HG02943 (cell line): Measurements from ENCODE around the gene C1QTNF6.

Experiments used
- ATAC-seq: cut with Tn5 transposase; IDR thresholded peaks from one replicate; pipeline ENCODE4 v1.9.1; 2021; ENCODE audit warnings: mild to moderate bottlenecking, low read depth, moderate library complexity; ENCODE audit not compliant: unreplicated experiment

Gene C1QTNF6

DNA sequence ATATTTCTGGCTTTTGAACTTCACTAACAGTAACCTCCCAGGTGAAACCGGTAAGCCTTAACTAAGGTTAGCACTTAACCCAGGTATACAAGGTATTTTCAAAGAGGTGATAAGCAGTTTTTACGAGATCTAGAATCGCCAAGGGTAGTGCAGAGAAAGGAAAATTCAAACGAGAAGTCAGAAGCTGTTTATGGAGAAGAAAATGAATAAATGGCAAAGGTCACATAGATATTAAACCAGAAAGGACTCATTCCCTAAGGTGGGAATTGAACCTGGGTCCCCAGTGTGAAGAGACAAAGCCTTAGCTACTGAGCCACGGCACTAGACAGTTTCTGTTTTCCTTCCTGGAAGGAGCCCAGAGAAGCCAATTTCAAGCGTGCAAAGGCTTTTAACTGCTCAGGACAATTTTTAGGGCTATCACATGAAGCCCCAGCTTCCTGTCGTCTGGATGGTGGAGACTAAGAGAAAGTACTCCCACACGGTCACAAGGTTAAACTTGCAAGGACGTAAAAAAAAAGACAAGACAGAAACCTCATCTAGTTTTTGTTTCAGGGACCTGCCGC lies 5.7 kb upstream of the C1QTNF6 start:
- no peak for ATAC-seq

DNA sequence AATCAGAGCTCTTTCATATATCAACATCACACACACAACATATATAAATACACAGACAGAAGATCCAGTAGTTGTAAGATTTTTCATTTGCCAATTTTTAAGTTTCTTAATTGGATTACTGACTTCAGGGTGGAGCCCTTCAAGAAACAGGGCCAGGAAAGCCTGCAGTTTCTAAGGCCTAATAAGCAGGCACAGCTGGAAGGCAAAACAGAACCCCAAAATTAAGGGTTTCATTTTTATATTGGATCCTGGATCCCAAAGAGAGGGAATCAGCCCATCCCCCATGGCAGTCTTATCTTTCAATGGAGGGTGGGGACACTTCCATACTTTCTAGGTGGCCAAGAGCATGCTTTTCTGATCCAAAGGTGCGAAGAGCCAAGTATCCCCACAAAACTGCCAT lies 4.7 kb upstream of the C1QTNF6 start:
- no peak for ATAC-seq

DNA sequence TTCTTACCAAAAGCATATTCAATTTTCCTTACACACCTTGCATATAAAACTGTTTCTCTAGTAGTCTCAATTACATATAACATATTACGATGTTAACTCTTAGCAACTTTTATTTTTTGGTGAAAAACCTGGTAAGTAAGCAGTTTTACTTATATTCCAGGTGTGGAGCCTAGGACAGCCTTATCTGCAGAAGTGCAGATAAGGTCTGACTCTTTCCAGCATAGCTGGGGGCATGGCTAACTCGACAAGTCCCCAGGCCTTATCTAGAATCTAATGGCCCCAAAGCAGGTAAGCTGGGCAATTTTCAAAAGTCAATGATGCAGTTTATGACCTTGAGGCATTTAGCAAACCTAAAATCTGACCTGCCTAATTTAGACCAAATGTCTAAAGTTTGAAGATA lies 4.2 kb upstream of the C1QTNF6 start:
- ATAC-seq, result no peak

DNA sequence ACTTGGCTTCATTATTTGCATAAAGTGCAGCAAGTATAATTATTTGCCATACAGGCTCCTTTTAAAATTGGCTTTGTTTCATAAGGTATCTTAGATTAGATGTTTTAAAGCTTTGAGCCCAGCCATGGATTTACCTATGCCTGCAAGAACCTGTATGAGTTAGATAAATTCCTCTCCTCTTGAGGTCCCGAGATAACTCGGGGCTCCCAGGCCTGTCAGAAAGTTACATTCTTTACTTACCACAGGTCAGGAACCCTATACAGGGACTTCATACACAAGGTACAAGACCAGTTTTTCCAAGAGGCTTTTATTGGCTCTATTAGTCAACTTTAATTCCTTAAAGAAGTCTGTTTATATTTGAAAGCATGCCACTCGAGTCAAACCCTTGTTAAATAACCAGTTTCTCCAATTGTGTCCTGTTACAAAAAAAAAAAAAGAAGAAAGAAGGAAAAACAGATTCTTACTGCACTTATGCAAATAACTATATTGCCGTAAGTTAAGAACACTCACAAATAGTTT lies 2.3 kb upstream of the C1QTNF6 start:
- no peak for ATAC-seq

DNA sequence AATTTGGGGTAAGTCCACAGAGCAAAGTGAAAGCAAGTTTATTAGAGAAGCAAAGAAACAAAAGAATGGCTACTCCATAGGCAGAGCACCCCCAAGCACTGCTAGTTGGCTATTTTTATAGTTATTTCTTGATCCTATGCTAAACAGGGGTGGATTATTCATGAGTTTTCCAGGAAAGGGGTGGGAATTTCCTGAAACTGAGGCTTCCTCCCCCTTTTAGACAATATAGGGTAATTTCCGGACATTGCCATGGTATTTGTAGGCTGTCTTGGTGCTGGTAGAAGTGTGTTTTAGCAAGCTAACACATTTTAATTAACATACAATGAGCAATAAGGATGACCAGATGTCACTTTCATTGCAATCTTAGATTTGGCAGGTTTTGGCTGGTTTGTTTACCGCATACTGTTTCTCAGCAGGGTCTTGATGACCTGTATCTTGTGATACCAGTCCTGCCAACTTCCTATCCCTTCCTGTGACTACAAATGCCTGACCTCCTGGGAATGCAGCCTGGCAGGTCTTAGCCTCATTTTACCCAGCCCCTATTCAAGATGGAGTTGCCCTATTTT lies 937 bp upstream of the C1QTNF6 start:
- ATAC-seq, result no peak

DNA sequence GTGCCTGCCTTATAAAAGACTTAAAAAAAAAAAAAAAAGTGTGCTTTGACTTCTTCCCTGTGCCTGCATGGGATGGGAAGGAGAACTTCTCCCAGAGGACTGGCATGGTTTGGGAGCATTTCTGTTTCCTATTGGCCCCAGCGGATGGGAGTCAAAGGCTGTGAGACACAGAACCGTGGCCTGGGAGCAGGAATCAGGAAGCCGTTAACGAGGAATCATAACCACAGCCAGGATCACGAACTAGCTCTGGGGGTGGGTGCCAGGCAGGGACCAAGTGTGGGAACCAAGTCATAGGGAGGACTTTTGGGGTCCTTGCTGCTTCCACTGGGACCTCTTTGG lies 526 bp downstream of the C1QTNF6 start:
- ATAC-seq, result no peak

DNA sequence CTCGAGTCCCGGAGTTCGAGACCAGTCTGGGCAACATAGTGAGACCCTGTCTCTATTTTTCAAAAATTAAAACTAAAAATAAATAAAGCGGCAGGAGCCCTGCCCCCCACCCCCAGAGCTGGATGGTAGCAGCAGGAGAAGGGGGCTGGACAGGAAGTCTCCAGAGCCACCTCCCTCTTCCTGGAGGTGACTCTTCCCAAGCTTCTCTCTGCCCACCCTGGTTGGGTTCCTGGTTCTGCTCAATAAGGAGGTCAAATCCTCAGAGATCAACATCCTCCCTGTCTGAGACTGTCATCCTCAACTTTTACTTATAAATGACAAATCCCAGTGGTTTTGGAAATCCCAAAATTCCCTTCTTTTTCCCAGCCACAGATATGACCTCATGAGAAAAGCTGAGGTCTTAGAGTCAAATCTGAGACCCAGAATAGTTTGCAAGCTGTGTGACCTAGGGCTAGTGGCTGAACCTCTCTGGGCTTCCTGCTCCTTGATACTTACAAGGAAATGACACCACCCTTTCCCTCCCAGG lies 987 bp downstream of the C1QTNF6 start:
- ATAC-seq, result no peak

DNA sequence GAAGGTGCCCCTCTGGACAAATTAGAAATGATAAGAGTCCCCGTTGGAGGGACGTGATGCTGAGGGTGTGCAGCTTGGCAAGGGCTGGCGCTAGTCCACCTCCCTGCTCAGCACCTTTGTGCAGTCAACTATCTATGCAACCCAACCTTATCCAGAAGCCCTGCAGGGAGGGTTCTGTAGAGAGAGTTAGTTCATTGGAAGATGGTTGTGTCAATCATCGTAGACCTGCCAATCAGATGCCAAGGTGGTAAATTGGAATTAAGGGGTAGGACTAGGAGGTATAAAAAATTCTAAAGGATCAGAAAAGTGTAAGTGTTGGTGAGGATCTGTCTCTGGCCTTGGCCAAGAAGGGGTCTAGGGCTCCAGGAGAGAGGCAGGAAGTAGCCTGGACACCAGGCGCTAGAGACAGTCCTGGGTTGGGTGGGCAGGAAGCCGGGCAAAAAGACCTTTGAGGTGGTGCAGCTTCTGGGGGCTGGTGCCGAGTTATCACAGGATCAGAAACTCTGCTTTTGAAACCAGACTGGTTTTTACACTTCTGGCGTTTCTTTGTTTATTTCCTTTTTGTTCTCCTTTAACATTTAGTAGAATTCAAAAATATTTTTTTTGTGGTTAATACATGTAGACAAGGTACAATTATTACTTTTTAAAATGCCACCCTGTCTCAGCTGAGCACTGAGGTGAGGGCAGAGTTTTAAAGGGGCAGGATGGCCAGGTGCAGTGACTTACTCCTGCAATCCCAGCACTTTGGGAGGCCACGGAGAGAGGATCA lies 1.6 kb downstream of the C1QTNF6 start:
- no peak for ATAC-seq

DNA sequence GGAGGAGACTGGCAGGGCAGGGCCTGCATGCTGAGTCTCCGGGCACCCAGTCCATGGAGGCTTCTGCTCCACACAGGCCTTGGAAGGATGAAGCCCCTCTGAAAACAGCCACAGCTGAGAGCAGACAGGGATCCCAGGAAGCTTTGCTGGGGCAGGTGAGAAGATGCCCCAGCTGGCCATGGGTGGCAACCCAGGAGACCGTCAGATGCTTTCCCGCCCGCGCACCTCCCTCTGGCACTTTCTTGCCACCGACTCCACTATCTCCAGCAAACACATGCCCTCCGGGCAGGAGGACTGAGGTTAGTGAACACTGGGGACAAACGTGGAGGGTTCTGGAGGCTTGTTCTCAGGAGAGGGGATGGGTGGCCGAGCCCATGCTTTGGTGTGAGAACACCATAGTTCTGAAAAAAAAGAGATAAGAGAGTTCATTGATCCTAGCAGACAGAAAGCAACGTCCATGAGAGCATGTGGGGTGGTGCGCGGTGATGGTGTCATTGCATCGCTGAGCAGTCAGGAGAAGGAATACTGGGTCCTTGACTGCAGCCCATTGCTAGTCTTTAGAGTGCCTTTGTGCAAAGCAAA lies 2.3 kb downstream of the C1QTNF6 start:
- no peak for ATAC-seq

DNA sequence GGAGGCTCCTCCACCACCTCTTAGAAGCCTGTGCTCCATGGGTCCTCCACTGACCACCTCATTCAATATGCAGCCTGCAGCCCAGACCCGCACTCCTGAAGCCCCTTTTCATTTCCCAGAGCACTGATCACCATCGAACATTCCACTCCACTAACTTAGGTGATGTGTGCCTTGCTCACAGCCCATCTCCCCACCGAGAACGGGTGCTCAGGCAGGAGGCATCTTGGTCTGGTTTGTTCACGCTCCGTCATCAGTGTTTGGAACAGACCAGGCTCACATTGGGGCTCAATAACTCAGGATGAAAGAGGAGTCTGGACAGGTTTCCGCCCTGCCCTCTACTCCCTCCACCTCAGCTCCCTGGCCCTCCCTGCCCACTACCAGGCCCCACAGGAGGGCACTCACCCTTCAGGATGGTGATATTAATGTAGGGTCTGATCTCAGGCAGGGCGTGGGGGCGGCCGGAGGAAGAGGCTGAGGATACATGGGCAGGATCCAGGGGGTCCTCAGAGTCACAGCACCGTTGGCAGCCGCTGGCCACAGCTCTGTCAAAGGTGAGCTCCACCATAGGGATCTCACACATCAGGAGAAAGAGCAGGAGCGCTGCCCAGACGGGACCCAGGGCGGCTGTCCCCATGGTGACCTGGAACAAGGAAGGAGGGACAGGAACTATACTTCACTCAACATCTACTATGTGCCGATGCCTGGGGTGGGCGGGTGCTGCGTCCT lies 3.1 kb downstream of the C1QTNF6 start:
- ATAC-seq, result no peak

DNA sequence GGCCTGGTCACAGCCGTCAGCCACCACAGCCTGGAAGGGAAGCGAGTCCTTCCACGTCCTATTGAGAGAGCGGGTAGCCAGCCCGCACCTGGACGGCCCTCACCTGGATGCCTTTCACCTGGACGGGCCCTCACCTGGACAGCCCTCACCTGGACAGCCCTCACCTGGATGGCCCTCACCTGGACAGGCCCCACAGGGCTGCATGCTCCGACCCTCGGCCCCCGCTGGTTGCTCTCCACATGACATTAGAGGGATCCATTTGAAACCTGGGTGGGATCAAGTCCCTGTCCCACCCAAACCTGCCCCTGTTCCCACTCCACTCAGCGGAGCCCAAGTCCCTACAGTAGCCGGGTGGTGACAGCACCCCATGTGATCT lies 3.7 kb downstream of the C1QTNF6 start:
- no peak for ATAC-seq

DNA sequence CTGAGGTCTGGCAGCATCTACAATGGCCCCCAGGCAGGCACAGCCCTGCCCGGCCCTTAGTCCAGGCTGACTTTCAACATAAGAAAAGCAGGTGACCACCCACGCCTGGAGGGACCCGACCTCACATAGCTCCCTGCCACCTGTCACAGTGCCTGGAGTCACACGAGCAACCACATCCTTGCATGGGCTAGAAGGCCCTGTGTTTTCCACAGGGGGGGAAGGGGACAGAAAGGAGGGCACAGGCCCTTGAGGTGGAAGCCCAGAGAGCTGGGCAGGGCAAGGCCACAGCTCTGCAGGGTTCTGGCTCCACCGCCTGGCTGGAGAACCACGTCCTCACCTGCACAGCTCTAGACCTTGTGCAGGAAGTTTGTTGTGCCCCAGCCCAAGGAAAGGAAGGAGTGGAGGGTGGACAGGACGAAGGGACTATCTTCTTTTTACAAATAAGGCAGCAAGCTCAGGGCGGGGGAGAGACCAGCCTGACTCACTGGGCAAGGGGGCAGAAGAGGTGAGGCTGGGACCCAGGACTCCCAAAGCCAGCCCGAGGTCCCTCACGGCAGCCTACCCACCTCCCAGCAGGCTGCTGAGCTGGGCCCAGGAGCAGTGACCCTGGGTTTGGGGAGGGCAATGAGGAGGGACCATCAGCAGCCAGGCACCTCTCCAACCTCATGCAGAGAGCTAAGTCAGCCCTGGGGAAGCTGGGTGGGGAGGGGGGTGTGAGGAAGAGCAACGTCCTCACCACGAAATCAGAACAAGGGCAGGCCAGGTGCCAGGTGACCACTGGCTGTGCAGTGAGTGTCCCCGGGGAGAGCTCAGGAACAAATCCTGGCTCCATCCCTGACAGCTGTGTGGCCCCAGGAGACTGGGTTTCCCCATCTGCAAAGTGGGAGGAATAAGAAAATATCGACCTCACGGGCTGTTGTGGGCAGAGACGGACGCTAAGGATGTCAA lies 4.3 kb downstream of the C1QTNF6 start:
- ATAC-seq, result no peak

DNA sequence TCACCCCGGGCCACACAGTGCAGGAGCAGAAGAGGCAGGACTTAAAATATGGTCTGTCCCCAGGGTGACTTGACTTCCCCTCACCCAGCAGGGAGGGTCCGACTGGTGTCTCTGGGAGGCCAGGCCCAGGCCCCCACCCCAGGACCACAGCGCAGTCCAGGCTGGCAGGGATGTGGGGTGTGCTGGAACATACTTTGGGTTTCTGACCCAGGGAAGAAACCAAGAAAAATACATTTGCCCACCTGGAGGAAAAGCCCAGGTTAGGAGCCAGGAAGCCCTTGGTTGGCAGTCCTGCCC lies 5.2 kb downstream of the C1QTNF6 start:
- no peak for ATAC-seq

DNA sequence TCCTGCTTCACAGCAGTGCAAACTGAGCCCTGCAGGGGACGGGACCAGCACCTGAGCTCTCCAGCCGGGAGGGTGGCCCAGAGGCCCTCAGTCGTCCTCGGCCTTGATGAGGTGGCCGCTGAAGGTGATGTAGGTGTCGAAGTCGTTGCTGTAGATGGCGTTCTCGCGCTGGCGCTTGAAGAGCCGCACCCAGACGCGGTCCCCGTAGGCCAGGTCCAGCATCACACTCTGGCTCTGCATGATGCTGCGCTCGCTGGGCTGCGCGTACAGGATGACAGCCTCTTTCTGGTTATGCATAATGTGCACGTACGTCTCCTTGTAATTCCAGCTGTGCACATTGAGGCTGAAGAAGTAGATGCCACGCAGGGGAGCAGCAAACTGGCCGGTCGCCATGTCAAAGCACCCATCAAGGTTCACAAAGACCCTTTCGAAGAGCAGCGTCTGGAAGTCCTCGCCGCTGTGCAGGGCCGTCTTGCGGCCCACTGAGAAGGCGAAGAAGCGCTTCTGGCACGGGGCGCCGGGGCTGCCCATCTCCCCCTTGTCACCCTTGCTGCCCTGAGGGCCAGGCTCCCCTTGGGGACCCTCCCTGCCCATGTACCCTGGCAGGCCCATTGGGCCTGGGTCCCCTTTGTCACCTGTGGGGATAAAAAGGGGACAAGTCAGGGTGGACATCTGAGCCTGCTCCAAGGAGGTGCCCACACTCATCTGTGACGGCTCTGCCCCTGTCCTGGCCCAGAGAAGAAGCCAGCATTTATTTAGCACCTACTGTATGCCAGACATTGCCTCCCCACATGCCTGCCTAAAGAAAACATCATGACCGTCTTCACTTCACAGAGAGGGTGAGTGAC lies 5.7 kb downstream of the C1QTNF6 start:
- ATAC-seq, result no peak

DNA sequence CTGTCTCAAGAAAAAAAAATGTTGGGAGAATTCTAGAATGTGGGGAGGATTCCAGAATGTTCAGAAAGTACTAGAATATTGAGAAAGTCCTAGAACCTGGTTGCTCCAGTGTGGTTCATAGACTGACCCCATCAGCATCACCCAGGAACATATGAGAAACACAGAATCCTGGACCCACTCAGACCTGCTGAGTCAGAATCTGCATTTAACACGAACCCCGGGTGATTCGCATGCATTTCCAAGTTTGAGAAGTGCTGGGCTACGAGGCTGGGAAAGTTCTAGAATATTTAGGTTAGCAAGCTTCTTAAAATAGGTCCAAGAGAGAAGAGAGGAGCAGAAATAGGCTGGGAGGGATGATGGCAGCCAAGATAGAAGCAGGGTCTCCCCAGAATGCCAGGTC lies 6.4 kb downstream of the C1QTNF6 start:
- ATAC-seq, result no peak

DNA sequence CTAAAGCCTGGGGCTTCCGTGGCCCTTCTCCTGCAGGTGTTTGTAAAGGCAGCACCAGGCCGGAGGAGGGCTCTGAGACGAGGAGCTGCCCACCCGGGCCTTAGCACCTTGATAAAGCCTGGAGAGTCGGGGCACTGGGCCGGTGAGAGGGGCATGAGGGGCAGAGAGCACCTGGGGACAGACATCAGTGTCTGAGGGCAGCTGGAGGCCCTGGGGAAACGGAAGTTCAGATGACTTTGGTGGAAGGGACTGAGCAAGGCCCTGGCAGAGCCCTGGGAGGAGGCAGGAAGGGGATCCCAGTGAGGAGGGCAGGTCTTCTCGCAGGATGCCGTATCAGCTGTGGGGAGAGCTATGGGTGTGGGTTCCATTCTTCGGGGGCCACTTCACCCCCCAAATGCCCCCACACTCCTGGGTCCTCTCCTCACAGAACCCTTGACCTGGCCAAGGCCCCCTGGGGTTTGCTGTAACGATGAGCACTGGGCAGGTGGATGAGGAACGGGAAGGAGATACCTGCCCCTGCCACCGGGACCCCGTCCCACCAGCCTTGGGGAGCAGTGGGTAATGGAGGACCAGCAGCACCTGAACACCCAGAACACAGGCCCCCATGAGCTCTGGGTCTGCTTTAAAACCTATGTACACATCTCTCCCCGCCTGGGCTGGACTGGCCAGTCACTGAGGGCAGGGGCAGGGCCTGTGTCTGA lies 7.4 kb downstream of the C1QTNF6 start:
- no peak for ATAC-seq

DNA sequence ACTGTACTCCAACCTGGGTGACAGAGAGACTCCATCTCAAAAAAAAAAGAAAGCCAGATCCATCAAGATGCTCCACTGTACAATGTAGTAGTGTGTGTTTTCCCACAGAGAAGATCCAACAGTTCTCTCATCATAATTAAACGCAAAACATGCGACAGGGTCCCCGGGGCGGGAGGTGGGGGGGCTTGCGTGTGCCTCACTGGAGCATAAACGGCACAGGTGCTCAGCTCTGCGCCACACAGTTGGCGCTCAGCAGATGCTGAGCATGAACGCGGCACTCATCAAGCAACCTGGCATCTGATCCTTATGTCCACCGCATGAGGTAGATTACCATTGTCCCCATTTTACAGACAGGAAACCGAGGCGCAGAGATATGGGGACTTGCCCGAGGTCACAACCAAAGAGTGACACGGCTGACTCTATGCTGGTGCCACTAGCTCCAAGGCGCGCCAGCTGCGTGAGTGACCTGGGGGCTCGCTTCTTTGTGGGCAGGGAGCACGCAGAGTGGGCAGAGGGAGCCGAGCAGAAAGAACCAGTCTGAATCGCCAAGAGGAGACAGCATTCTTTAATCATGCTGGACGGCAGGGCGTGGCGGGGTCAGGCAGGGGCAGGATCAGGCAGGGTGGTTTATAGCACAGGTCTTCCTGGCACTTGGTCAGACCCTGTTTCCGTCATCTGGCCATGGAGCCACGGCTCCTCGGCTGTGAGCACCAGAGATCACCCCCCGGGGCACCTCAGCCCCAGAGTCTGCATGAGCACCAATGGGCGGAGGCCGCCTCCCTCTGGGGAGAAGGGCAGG lies 8.2 kb downstream of the C1QTNF6 start:
- no peak for ATAC-seq

DNA sequence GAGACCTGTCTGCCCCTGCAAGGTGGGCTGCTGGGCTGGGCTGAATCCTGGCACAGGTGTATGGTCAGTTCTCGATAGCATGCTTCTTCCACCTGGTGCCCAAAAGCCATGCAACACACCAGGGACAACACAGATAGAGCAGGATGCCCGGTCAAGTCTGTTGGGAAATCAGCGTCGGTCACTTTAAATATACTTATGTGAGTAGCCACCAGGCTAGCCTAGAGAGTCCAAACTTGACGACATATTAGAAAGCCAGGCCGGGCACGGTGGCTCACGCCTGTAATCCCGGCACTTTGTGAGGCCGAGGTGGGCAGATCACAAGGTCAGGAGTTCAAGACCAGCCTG lies 8.9 kb downstream of the C1QTNF6 start:
- ATAC-seq, result no peak
